GM12801 (cell line): Measurements from ENCODE around the gene TREML4.

Experiments used
- CTCF ChIP-seq: IDR thresholded peaks from one replicate; pipeline ENCODE4 v1.5.1; 2011; ENCODE audit warnings: control low read depth; ENCODE audit not compliant: insufficient read length; ENCODE audit errors: extremely low read depth

The TREML4 gene

GRCh38 chr6:41239467-41240159 lies 11.5 kb downstream of the TREML4 start:
- TF ChIP-seq CTCF, result no peak

GRCh38 chr6:41247288-41247865 lies 19.2 kb downstream of the TREML4 start:
- TF ChIP-seq CTCF, result no peak

- TF ChIP-seq CTCF, result no peak
Measured at GRCh38 chr6:41247882-41248705, 19.9 kb downstream of the TREML4 start.

- TF ChIP-seq CTCF, result no peak
Measured at GRCh38 chr6:41252401-41253169, 24.4 kb downstream of the TREML4 start.

GRCh38 chr6:41255110-41255509 lies 27.0 kb downstream of the TREML4 start:
- TF ChIP-seq CTCF, result no peak

GRCh38 chr6:41255638-41256246 lies 27.6 kb downstream of the TREML4 start:
- no peak for TF ChIP-seq CTCF
